ENCODE data around the gene PHF12. TPM values are rescaled to one million over a fixed set of nuclear protein-coding genes. Genes with fewer than 3 reads are reported as not detected.

Gene PHF12
- total RNA-seq, 1 donor from 2014 or later, result 7.1 TPM

DNA sequence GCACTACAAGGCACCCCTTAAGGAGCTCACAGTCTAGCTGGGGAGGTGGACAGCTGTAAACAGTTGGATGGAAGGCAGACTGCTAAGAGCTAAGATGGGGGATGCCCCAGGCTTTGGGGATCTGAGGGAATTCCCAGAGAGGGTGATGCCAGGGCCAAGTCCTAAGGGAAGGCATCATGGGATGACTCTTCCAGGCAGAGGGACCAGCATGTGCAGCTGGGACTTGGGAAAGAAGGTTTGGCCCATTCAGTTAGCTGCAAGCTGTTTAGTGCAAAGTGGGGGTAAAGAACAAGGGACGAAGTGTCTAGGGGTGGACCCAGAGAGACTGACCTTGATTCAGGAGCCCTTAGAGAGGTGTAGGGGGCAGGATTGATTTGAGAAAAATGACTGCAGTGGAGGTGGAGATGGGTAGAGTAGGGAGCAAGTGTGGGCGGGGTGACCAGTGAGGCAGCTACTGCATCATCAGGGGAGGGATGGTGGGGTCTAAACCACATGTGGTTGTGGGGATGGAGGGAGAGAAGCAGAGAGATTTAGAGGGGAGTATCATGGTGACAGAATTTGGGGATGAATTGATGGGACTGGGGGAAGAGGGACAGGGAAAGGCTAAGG lies 27.1 kb upstream of the PHF12 start:
- Histone ChIP-seq H3K36me3 (ENCODE audit: control insufficient read depth, insufficient read depth, low read length) (no peaks in the 10 kb centered on the region), H3K27me3 (ENCODE audit: control insufficient read depth, insufficient read depth, low read length) (peaks cover 8% of the 10 kb centered on the region), H3K4me3 (ENCODE audit: low read depth, low read length) (no peak overlapping the region)
- DNase-seq (ENCODE audit: low read depth) (no peak), FAIRE-seq (no peak)
- TF ChIP-seq, protein P1, sequence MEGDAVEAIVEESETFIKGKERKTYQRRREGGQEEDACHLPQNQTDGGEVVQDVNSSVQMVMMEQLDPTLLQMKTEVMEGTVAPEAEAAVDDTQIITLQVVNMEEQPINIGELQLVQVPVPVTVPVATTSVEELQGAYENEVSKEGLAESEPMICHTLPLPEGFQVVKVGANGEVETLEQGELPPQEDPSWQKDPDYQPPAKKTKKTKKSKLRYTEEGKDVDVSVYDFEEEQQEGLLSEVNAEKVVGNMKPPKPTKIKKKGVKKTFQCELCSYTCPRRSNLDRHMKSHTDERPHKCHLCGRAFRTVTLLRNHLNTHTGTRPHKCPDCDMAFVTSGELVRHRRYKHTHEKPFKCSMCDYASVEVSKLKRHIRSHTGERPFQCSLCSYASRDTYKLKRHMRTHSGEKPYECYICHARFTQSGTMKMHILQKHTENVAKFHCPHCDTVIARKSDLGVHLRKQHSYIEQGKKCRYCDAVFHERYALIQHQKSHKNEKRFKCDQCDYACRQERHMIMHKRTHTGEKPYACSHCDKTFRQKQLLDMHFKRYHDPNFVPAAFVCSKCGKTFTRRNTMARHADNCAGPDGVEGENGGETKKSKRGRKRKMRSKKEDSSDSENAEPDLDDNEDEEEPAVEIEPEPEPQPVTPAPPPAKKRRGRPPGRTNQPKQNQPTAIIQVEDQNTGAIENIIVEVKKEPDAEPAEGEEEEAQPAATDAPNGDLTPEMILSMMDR (IDR thresholded peaks at IDR 0.05; ENCODE audit: insufficient read depth, low read length, severe bottlenecking), result no peak

DNA sequence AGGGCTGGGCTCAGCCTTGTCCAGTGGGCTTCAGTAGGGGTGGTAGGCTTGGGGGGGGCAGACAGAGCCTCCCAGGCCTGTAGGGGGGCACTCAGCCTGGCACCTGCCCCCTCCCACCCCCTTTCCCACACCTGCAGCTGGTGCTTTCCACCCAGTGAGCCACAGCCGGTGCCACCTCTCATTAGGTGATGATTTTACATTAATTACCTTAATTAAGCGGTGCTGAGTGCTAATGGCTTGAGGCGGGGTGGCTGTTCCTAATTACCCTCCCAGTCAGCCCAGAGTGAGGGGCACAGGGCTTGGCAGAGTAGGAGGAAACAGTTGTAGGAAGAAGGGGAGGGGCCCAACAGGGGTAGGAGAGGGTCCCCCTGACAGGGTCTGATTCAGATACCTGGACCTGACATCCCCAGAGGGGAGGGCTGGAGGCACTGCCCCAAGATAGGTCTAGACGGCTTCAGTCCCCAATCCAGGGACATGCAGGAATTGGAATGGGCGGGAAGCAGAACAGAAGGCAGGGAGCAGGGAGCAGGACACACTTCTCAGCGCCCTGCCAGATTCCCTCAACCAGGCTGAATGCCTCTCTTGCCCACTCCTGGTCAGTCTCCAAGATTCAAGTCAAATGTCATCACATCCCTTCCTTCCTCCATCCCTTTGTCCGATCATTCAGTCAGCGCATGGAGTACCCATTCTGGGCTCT lies 26.5 kb upstream of the PHF12 start:
- FAIRE-seq (peak; percentile 89), DNase-seq (ENCODE audit: low read depth) (no peak)
- Histone ChIP-seq H3K4me3 (ENCODE audit: low read depth, low read length) (no peak overlapping the region), H3K27me3 (ENCODE audit: control insufficient read depth, insufficient read depth, low read length) (peaks cover 10% of the 10 kb centered on the region), H3K36me3 (ENCODE audit: control insufficient read depth, insufficient read depth, low read length) (no peaks in the 10 kb centered on the region)
- TF ChIP-seq, protein P1 (IDR thresholded peaks at IDR 0.05; ENCODE audit: insufficient read depth, low read length, severe bottlenecking), result no peak

DNA sequence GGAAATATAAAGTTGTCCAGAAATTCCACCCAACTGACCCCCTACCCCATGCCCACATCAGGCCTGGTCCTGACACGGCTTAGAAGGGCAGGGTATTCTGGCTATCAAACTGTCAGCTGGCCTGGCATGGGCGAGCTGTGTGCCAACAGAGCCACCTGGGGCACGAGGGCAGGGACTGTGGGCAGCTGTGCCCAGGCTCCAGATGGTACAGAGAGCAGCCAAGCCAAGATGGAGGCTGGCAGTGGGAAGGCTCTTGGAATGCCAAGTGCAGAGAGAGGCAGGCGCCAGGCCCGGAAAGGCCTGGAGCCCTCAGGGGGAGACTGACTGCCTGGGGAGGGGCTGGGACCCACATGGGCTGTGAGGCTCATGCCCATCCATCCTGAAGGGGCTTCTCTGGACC lies 24.3 kb upstream of the PHF12 start:
- H3K4me3 ChIP-seq (ENCODE audit: low read depth, low read length), result no peak overlapping the region
- DNase-seq (ENCODE audit: low read depth) (no peak), FAIRE-seq (no peak)
- no peaks in the 10 kb centered on the region for H3K36me3 ChIP-seq (ENCODE audit: control insufficient read depth, insufficient read depth, low read length)
- H3K27me3 ChIP-seq (ENCODE audit: control insufficient read depth, insufficient read depth, low read length), result peaks cover 25% of the 10 kb centered on the region
- TF ChIP-seq, protein P1 (IDR thresholded peaks at IDR 0.05; ENCODE audit: insufficient read depth, low read length, severe bottlenecking), result no peak

DNA sequence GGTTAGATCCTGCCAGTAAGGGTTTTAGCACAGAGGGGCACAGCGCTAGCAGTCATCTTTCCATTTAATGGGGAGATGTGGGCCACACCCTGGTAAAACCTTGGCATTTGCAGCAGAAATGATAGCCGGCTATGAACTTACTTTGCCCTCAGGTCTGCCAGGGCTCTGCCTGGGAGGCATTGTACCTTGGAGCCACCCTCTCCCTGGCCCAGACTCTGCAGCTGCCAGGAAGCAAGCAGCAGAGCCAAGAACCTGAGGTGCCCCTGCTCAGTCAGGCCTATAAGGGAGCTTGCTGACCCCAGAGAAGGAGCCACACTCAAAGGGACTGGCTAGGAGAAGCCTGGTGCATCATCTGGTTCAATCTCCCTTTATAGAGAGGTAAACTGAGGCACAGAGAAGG lies 23.7 kb upstream of the PHF12 start:
- H3K27me3 ChIP-seq (ENCODE audit: control insufficient read depth, insufficient read depth, low read length), result peaks cover 27% of the 10 kb centered on the region
- FAIRE-seq, result no peak
- TF ChIP-seq, protein P1 (IDR thresholded peaks at IDR 0.05; ENCODE audit: insufficient read depth, low read length, severe bottlenecking), result no peak

DNA sequence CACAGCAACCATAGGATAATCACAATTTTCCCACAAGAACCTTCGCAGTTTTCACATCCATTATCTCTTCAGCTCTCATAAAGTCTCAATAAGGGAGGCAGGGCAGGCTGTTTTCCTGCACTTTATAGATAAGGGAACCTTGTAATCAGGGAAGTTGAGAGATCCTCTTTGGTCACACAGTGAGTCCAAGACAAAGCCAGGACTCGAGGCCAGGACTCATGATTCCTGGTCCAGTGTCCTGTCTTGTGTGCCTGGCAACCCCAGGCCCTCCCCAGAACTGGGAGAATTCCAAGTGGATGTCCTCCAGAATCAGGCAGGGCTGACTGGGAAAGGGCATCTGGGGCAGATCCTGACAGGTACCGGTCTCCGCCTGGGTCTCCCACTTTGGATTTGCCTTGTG lies 23.1 kb upstream of the PHF12 start:
- H3K27me3 ChIP-seq (ENCODE audit: control insufficient read depth, insufficient read depth, low read length), result peaks cover 28% of the 10 kb centered on the region
- no peak overlapping the region for H3K4me3 ChIP-seq (ENCODE audit: low read depth, low read length)
- no peak for DNase-seq (ENCODE audit: low read depth)
- no peak for FAIRE-seq
- H3K36me3 ChIP-seq (ENCODE audit: control insufficient read depth, insufficient read depth, low read length), result no peaks in the 10 kb centered on the region
- TF ChIP-seq, protein P1 (IDR thresholded peaks at IDR 0.05; ENCODE audit: insufficient read depth, low read length, severe bottlenecking), result no peak

More for the DNA sequence above, 23.7 kb upstream of the PHF12 start:
- no peak for DNase-seq (ENCODE audit: low read depth)
- Histone ChIP-seq H3K4me3 (ENCODE audit: low read depth, low read length) (no peak overlapping the region), H3K36me3 (ENCODE audit: control insufficient read depth, insufficient read depth, low read length) (no peaks in the 10 kb centered on the region)

All from bronchial epithelial cell (primary cell).